Heart right ventricle (tissue), 16 donors: ENCODE results near the gene DDRGK1. TPM values are rescaled to one million over a fixed set of nuclear protein-coding genes. Genes with fewer than 3 reads are reported as not detected.
A peak's percentile ranks its signal among the peaks of the same experiment; 100 is the strongest.

ENCODE experiments used
- ATAC-seq, 8 donors: fragments of 200-7000 bp; cut with Tn5 transposase; one replicate each; pipeline ENCODE4 v1.9.1; 2020; ENCODE audit warnings: mild to moderate bottlenecking in 8 of 8, moderate library complexity in 8 of 8, moderate number of reproducible peaks in 1 of 8
- DNase-seq, 2 donors: peaks; one replicate each; pipeline ENCODE4 v3.0.0-alpha.2; 2020
- H3K27ac ChIP-seq, 10 donors: fragments of 200-600 bp; sonication (generic) in 2 of 10; one replicate each; pipeline versions ENCODE4 v1.5.0 to v1.8.0; 2020 to 2022; ENCODE audit warnings: mild to moderate bottlenecking in 3 of 10
- H3K27me3 ChIP-seq, 7 donors: fragments of 200-600 bp; one replicate each; pipeline ENCODE4 v1.8.0; 2021 to 2022; ENCODE audit warnings: mild to moderate bottlenecking in 2 of 7
- H3K36me3 ChIP-seq, 9 donors: fragments of 200-600 bp; sonication (generic) in 1 of 9; one replicate each; pipeline versions ENCODE4 v1.5.0 to v1.8.0; 2020 to 2022; ENCODE audit warnings: mild to moderate bottlenecking in 2 of 9
- H3K4me1 ChIP-seq, 9 donors: fragments of 200-600 bp; sonication (generic) in 1 of 9; one replicate each; pipeline versions ENCODE4 v1.5.0 to v1.8.0; 2020 to 2022; ENCODE audit warnings: mild to moderate bottlenecking in 4 of 9
- H3K4me3 ChIP-seq, 10 donors: fragments of 200-600 bp; sonication (generic) in 2 of 10; one replicate each; pipeline versions ENCODE4 v1.5.0 to v1.8.0; 2020 to 2022; ENCODE audit warnings: mild to moderate bottlenecking in 7 of 10, moderate library complexity in 2 of 10
- H3K9me3 ChIP-seq, 11 donors: fragments of 200-600 bp in 10 of 11; sonication (generic) in 2 of 11; one replicate each; pipeline versions ENCODE4 v1.5.0 to v1.8.0; 2013 to 2022; ENCODE audit warnings: mild to moderate bottlenecking in 2 of 11, control low read depth in 1 of 11, moderate library complexity in 1 of 11
- WGBS, 2 donors: extraction: QIAGEN DNeasy Blood & Tissue Kit; methylation state at CpG; one replicate each; pipeline ENCODE4 v1.1.7; 2013; ENCODE audit warnings: inconsistent platforms in 1 of 2; 5-methylcytosine and 5-hydroxymethylcytosine counted together
- intact Hi-C, 10 donors: fragments of 100-400 bp; cut with DNase I; formaldehyde crosslinking; loops; one replicate each; pipeline versions ENCODE4 v1.11.1 to v1.14.2; 2022
- polyA plus RNA-seq, 2 donors: library from polyadenylated mRNA; stranded (reverse); fragments of 200-250 nt; gene quantifications; one replicate each; pipeline ENCODE4 v1.2.3, GENCODE V29; 2013
- total RNA-seq, 10 donors: library from RNA; stranded (reverse); fragmentation: NEBNext Ultra II Directional in 3 of 10; extraction: Animal tissue kit (Norgen Biotek cat#: 25700) in 3 of 10; gene quantifications; one replicate each; pipeline versions ENCODE4 v1.2.1 to v1.2.4, GENCODE V29; 2021 to 2023
- TF ChIP-seq, protein P1 (sequence below), 9 donors: fragments of 200-600 bp; sonication (generic) in 2 of 9; IDR thresholded peaks; one replicate each; pipeline versions ENCODE4 v1.5.0 to v1.8.0; 2021 to 2022; ENCODE audit warnings: antibody characterized with exemption in 9 of 9, mild to moderate bottlenecking in 5 of 9, moderate library complexity in 1 of 9
- donor health status: Arrhythmogenic right ventricular cardiomyopathy.
- donor health status: ischemic (EF 13 %, LVEDD 7.1; RV severe dilation, severe dysfunction).
- donor health status: healthy with polysubstance abuse.
- donor health status: DM: no; HTN: yes; CAD: no.
- donor health status: DM: no; HTN: no; CAD: no.
- donor health status: ischemic (EF 25% LVEDD 6.9; RV normal size, moderate dysfunction).
- donor health status: ischemic (EF 25% LVEDD 5.7; RV mildly dilated, moderate dysfunction).
- donor health status: healthy.
- donor health status: DM: yes; HTN: yes; CAD: no.
- donor health status: Ischemic cardiomyopathy.
- donor health status: ischemic (EF 35%, LVEDD 5.7; RV mildly dilated, moderate dysfunction).
- donor health status: nonischemic (EF 11% LVEDD 7.7; RV severe dilation, severe dysfunction).
- donor health status: DM: yes; HTN: yes; CAD: no.
- donor health status: PGD.
- donor health status: ischemic (EF 29% LVEDD 5.4; RV normal size, mild dysfunction).
- donor health status: nonischemic (EF 23%, LVEDD 6.1; RV moderate dilation, normal function).

Gene DDRGK1
- total and polyA plus RNA-seq, 12 donors = 25.2 to 77.1 (median 30.9) TPM

DNA sequence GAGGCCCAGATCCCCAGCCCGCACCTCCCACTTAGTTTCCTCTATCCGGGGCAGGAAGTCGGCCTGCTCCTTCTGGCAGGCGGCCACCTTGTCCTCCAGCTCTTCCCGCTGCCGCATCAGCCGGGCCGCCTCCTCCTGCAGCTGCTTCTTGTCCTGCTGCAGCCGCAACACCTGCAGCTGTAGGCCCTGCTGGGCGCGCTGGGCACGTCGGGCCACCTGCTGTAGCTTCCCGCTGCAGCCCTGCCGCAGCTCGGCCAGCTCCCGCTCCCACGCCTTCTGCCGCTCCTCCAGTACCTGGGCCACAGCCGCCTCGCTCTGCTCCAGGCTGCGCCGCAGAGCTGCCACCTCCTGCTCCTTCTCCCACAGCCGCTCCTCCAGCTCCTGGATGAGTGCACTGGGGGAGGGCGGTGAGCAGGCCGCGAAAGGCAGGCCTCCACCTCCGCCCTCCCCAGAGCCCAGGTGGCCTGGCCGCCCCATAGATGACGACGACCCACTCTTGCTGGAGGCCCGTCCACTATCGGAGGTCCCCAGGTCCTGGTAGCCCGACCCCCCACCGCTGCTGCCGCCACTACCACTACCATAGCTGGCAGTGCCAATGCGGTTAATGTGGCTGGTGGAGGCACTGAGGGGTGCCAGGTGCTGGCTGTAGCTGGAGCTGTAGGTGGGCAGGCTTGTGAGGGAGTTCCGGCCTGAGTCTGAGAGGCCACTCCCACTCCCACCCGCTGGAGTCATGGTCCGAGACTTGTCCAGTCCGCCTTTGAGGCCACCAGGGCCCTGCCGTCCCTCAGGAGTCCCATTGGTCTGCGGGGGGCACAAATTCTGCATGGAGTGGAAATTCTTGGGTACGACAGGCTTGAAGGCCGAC is 38.8 kb downstream of the DDRGK1 start:
- TF ChIP-seq, protein P1, sequence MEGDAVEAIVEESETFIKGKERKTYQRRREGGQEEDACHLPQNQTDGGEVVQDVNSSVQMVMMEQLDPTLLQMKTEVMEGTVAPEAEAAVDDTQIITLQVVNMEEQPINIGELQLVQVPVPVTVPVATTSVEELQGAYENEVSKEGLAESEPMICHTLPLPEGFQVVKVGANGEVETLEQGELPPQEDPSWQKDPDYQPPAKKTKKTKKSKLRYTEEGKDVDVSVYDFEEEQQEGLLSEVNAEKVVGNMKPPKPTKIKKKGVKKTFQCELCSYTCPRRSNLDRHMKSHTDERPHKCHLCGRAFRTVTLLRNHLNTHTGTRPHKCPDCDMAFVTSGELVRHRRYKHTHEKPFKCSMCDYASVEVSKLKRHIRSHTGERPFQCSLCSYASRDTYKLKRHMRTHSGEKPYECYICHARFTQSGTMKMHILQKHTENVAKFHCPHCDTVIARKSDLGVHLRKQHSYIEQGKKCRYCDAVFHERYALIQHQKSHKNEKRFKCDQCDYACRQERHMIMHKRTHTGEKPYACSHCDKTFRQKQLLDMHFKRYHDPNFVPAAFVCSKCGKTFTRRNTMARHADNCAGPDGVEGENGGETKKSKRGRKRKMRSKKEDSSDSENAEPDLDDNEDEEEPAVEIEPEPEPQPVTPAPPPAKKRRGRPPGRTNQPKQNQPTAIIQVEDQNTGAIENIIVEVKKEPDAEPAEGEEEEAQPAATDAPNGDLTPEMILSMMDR (IDR thresholded peaks at IDR 0.05) = no peak
- peak in 6 of 8 donors; percentile 14 to 74 (median 61) for ATAC-seq
- peaks cover 0 to 26% (median 0%) of the 10 kb centered on the region in 7 donors for H3K27me3 ChIP-seq
- H3K36me3 ChIP-seq = no peaks in the 10 kb centered on the region
- peak overlapping the region in 8 of 10 donors; percentile 7 to 46 (median 28) for H3K4me3 ChIP-seq
- WGBS, 2 donors = 53 to 72% methylated on average over 45 of the region's 45 CpGs
- peak; percentile 76 for DNase-seq
- no peaks in the 10 kb centered on the region for H3K9me3 ChIP-seq
- peak overlapping the region in 4 of 10 donors; percentile 15 to 68 (median 48) for H3K27ac ChIP-seq
- peaks cover 0 to 17% (median 10%) of the 10 kb centered on the region in 9 donors for H3K4me1 ChIP-seq
- intact Hi-C loops = no loop called here

DNA sequence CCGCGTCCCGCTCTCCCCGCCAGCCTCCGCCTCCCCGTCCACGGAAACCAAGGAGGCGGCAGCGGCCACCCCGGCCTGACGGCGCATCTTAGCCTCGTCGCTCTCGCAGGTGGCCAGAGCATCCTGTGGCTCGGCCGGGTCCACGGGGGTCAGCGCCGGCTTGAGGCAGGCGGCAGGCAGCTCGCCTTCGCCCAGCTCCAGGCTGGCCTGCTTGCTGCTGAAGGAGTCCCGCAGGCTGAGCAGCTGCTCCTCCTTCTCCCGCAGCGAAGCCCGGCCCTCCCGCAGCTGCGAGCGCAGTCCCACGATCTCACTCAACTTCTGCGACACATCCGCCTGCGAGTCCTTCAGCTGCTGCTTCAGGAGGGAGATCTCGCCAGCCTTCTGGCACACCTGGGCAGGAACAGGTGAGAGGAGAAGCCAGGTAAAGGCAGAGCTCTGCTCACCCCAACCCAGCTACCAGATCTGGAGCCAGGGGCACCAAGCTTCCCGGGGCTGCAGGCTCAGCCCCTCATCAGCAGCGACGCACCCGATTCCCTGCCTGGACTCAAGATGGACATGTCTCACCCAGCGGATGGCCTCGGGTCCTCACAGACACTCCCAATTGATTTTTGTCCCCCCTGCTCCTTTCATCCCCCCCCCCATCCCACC is 39.6 kb downstream of the DDRGK1 start:
- peak overlapping the region in 5 of 10 donors; percentile 15 to 61 (median 44) for H3K27ac ChIP-seq
- peaks cover 0 to 26% (median 0%) of the 10 kb centered on the region in 7 donors for H3K27me3 ChIP-seq
- intact Hi-C loops = loop anchor here in 1 of 10 donors (5.0 kb wide), 1 partner anchor 37 kb away; the partner anchor contains the start of gene DDRGK1
- ATAC-seq (no peak), DNase-seq (no peak)
- 79 to 89% methylated on average over 41 of the region's 41 CpGs for WGBS, 2 donors
- no peaks in the 10 kb centered on the region for H3K9me3 ChIP-seq
- no peaks in the 10 kb centered on the region for H3K36me3 ChIP-seq
- H3K4me3 ChIP-seq = peak overlapping the region in 7 of 10 donors; percentile 16 to 46 (median 30)
- H3K4me1 ChIP-seq = peaks cover 3 to 19% (median 10%) of the 10 kb centered on the region in 9 donors
- TF ChIP-seq, protein P1 (IDR thresholded peaks at IDR 0.05) = no peak

DNA sequence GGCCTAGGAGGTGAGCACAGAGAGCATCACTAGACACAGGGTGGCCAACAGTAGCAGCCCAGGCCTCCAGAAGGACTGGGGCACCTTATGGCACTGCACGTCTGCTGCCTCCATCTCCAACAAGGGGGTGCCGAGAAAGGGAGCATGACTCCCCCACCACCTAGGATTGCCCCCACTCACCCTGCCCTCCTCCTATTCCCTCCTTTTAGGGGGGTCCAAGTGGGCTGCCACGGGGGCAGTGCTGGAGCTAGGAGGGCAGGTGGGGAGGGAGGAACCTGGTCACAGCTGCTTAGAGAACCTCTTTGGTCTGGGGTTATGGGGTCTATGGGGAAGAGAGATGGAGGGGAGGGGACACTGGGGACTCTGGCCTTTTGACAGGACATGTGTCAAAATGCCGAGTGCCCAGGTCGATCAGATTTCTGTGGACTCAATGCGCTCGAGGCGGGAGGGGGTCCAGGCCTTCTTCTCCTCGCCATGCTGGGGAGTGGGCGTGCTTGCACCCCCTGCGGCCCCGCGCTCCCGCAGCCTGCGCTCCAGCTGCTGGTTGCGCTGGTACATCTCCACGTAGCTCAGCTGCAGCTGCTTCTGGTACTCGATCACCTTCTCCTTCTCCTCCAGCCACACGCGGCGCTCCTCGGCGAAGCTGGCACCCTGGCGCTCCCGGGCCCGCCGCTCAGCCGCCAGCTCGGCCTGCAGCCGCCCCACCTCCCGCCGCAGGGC is 40.3 kb downstream of the DDRGK1 start:
- ATAC-seq (no peak), DNase-seq (no peak)
- H3K27ac ChIP-seq = no peak overlapping the region
- TF ChIP-seq, protein P1 (IDR thresholded peaks at IDR 0.05) = no peak
- H3K4me3 ChIP-seq = peak overlapping the region in 5 of 10 donors; percentile 26 to 46 (median 38)
- WGBS, 2 donors = 84 to 96% methylated on average over 32 of the region's 32 CpGs
- H3K36me3 ChIP-seq = no peaks in the 10 kb centered on the region
- intact Hi-C loops = loop anchor here in 1 of 10 donors (5.0 kb wide), 1 partner anchor 38 kb away; the partner anchor contains the start of gene DDRGK1
- no peaks in the 10 kb centered on the region for H3K9me3 ChIP-seq
- H3K27me3 ChIP-seq = peaks cover 0 to 26% (median 0%) of the 10 kb centered on the region in 7 donors
- peaks cover 3 to 21% (median 11%) of the 10 kb centered on the region in 9 donors for H3K4me1 ChIP-seq
